ENCODE results near the gene CRYBG1. TPM values are rescaled to one million over a fixed set of nuclear protein-coding genes. Genes with fewer than 3 reads are reported as not detected.

CRYBG1 gene
- total RNA-seq, 1 experiment from 2014 or later, result 19.9 TPM

DNA sequence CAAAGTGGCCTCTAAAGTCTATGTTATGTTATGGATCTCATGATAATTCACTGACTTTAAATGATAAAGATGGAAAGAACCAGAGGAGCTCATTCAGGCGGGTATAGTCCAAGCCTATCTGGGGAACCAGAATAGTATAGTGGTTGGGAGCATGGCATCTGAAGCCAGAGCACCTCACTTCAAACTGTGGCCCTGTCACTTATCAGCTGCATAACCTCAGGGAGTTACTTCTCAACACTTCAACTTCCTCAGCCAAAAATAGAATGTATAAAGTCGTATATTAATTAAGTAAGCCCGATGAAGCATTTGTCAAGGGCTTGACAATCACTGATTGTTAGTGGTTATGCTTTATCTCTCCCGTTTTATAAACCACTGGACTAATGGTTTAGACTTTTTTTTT, 156.1 kb downstream of the CRYBG1 start:
- H3K27ac ChIP-seq (ENCODE audit: low read length), result no peak overlapping the region
- no peaks in the 10 kb centered on the region for H3K9me3 ChIP-seq (ENCODE audit: low read length)
- intact Hi-C loops (cut with micrococcal nuclease), result no loop called here
- ATAC-seq (no peak), DNase-seq (no peak)
- H3K79me2 ChIP-seq (ENCODE audit: low read length), result peaks cover 78% of the 10 kb centered on the region
- no peaks in the 10 kb centered on the region for H3K9me2 ChIP-seq (replicated peaks; ENCODE audit: low read length)
- TF ChIP-seq, protein P1, sequence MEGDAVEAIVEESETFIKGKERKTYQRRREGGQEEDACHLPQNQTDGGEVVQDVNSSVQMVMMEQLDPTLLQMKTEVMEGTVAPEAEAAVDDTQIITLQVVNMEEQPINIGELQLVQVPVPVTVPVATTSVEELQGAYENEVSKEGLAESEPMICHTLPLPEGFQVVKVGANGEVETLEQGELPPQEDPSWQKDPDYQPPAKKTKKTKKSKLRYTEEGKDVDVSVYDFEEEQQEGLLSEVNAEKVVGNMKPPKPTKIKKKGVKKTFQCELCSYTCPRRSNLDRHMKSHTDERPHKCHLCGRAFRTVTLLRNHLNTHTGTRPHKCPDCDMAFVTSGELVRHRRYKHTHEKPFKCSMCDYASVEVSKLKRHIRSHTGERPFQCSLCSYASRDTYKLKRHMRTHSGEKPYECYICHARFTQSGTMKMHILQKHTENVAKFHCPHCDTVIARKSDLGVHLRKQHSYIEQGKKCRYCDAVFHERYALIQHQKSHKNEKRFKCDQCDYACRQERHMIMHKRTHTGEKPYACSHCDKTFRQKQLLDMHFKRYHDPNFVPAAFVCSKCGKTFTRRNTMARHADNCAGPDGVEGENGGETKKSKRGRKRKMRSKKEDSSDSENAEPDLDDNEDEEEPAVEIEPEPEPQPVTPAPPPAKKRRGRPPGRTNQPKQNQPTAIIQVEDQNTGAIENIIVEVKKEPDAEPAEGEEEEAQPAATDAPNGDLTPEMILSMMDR (conservative IDR thresholded peaks at IDR 0.05; ENCODE audit: low read depth, low read length), result no peak
- no peak for TF ChIP-seq EZH2phosphoT487 (IDR thresholded peaks at IDR 0.05; ENCODE audit: borderline replicate concordance, low read length)
- no peak for TF ChIP-seq EZH2 (IDR thresholded peaks at IDR 0.05; ENCODE audit: low read length, unreplicated experiment)
- ChIA-PET POLR2A (ENCODE audit: unreplicated experiment) (no interaction called here), CTCF (no interaction called here)
- H3K27me3 ChIP-seq (ENCODE audit: low read length), result no peaks in the 10 kb centered on the region
- 0 out of 2 replicates have a peak, but pooled peaks cover 6% of the 10 kb centered on the region for H3K36me3 ChIP-seq (ENCODE audit: low read depth, low read length)
- BruUV-seq (replicated peaks), result no TSS peak
- no peak overlapping the region for H3K4me3 ChIP-seq (ENCODE audit: low read length)
- H3F3A ChIP-seq (ENCODE audit: low read length, unreplicated experiment), result no peaks in the 10 kb centered on the region
- H2AFZ ChIP-seq (ENCODE audit: low read length), result no peak overlapping the region
- peaks cover 53% of the 10 kb centered on the region for H3K4me1 ChIP-seq (ENCODE audit: insufficient read depth, low read length)
- H4K20me1 ChIP-seq (ENCODE audit: low read length), result no peaks in the 10 kb centered on the region
- H3K9ac ChIP-seq (ENCODE audit: low read length), result no peak overlapping the region
- no peak overlapping the region for H3K4me2 ChIP-seq (ENCODE audit: low read length)

DNA sequence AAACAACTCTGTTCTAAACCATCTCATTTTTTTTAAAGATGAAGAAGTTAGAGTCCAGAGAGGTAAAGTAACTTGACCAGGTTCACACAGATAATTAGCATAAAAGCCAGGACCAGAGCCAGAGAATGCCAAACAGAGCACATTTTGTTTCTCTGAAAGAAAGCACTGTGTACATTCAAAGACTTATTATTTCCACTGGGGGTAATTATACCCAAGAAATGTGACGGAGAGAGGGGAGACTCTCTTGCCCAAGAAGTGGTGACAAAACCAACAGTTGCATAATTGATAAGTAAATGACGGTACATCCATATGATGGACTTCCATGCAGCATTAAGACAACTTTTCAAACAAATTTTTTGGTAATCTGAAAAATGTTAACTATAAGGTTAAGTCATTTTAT, 157.2 kb downstream of the CRYBG1 start:
- H2AFZ ChIP-seq (ENCODE audit: low read length), result no peak overlapping the region
- no peaks in the 10 kb centered on the region for H3K9me3 ChIP-seq (ENCODE audit: low read length)
- H3F3A ChIP-seq (ENCODE audit: low read length, unreplicated experiment), result no peaks in the 10 kb centered on the region
- ChIA-PET POLR2A (ENCODE audit: unreplicated experiment) (no interaction called here), CTCF (no interaction called here)
- ATAC-seq (no peak), DNase-seq (no peak)
- H3K4me1 ChIP-seq (ENCODE audit: insufficient read depth, low read length), result peaks cover 53% of the 10 kb centered on the region
- no peaks in the 10 kb centered on the region for H4K20me1 ChIP-seq (ENCODE audit: low read length)
- H3K4me3 ChIP-seq (ENCODE audit: low read length), result no peak overlapping the region
- TF ChIP-seq EZH2 (IDR thresholded peaks at IDR 0.05; ENCODE audit: low read length, unreplicated experiment) (no peak), EZH2phosphoT487 (IDR thresholded peaks at IDR 0.05; ENCODE audit: borderline replicate concordance, low read length) (no peak)
- TF ChIP-seq, protein P1 (conservative IDR thresholded peaks at IDR 0.05; ENCODE audit: low read depth, low read length), result no peak
- no peak overlapping the region for H3K4me2 ChIP-seq (ENCODE audit: low read length)
- no peaks in the 10 kb centered on the region for H3K9me2 ChIP-seq (replicated peaks; ENCODE audit: low read length)
- no peak overlapping the region for H3K27ac ChIP-seq (ENCODE audit: low read length)
- no peak overlapping the region for H3K9ac ChIP-seq (ENCODE audit: low read length)
- H3K27me3 ChIP-seq (ENCODE audit: low read length), result no peaks in the 10 kb centered on the region
- intact Hi-C loops (cut with micrococcal nuclease), result no loop called here
- no TSS peak for BruUV-seq (replicated peaks)
- 0 out of 2 replicates have a peak, but pooled peaks cover 6% of the 10 kb centered on the region for H3K36me3 ChIP-seq (ENCODE audit: low read depth, low read length)
- H3K79me2 ChIP-seq (ENCODE audit: low read length), result peaks cover 79% of the 10 kb centered on the region

DNA sequence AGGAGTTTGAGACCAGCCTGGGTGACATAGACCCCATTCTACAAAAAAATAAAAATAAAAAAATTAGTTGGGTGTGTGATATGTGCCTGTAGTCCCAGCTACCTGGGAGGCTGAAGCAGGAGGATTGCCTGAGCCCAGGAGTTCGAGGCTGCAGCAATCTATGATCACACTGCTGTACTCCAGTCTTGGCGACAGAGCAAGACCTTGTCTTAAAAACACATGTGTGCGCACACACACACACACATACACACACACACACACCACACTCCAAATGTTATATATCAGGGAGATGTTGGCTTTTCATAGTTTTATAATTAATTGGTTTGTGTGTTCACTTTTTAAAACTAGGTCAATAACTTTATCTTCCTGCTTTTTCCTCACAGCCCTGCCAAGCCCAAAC, 158.2 kb downstream of the CRYBG1 start:
- no TSS peak for BruUV-seq (replicated peaks)
- Histone ChIP-seq H3K79me2 (ENCODE audit: low read length) (peaks cover 79% of the 10 kb centered on the region), H3K4me2 (ENCODE audit: low read length) (peak overlapping the region; percentile 70), H4K20me1 (ENCODE audit: low read length) (no peaks in the 10 kb centered on the region), H2AFZ (ENCODE audit: low read length) (no peak overlapping the region), H3K27ac (ENCODE audit: low read length) (peak overlapping the region; percentile 93), H3K9me2 (replicated peaks; ENCODE audit: low read length) (no peaks in the 10 kb centered on the region), H3K9ac (ENCODE audit: low read length) (peak overlapping the region; percentile 65), H3K36me3 (ENCODE audit: low read depth, low read length) (0 out of 2 replicates have a peak, but pooled peaks cover 6% of the 10 kb centered on the region), H3F3A (ENCODE audit: low read length, unreplicated experiment) (no peaks in the 10 kb centered on the region), H3K9me3 (ENCODE audit: low read length) (no peaks in the 10 kb centered on the region), H3K27me3 (ENCODE audit: low read length) (no peaks in the 10 kb centered on the region), H3K4me1 (ENCODE audit: insufficient read depth, low read length) (peaks cover 44% of the 10 kb centered on the region), H3K4me3 (ENCODE audit: low read length) (peak overlapping the region; percentile 30; the same call in 1 of the 2 replicates)
- no peak for ATAC-seq
- DNase-seq, result no peak
- ChIA-PET CTCF (interaction anchor here (0.5 to 0.6 kb wide), 2 partner anchors 48 to 1186 kb away, joined by 5 to 9 read pairs; no protein-coding TSS in a partner anchor), POLR2A (ENCODE audit: unreplicated experiment) (no interaction called here)
- intact Hi-C loops (cut with micrococcal nuclease), result no loop called here
- no peak for TF ChIP-seq EZH2phosphoT487 (IDR thresholded peaks at IDR 0.05; ENCODE audit: borderline replicate concordance, low read length)
- TF ChIP-seq, protein P1 (conservative IDR thresholded peaks at IDR 0.05; ENCODE audit: low read depth, low read length), result no peak

Measured in PC-3 (cell line).